Stimulated activated CD8-positive, alpha-beta memory T cell treated with anti-CD3 and anti-CD28 coated beads, Interleukin-12 subunit alpha, Interleukin-12 subunit beta, amount 100 ng/mL, for 1 hour (primary cell): Measurements from ENCODE around the gene PSMA4.
"Not testable (repeated sequence)": the region's sequence is repeated elsewhere in the genome, so short reads cannot be mapped to it uniquely, and the experiment has no call there.

ENCODE experiments used
- DNase-seq: peaks from one replicate; pipeline ENCODE4 v3.0.0-alpha.2; 2020; ENCODE audit warnings: low read depth

The PSMA4 gene

GRCh38 chr15:78551902-78552301 lies 11.7 kb downstream of the PSMA4 start:
- no peak for DNase-seq

GRCh38 chr15:78552597-78552996 lies 12.4 kb downstream of the PSMA4 start:
- DNase-seq: no peak

- DNase-seq: not testable (repeated sequence)
These were observed 20.0 kb downstream of the PSMA4 start for GRCh38 chr15:78560201-78560600.

- no peak for DNase-seq
These were observed 21.2 kb downstream of the PSMA4 start for GRCh38 chr15:78561490-78561889.

- DNase-seq: no peak
These were observed 22.8 kb downstream of the PSMA4 start for GRCh38 chr15:78563092-78563491.

GRCh38 chr15:78564743-78565096 lies 24.5 kb downstream of the PSMA4 start:
- no peak for DNase-seq

- peak; percentile 44 for DNase-seq
These were observed 25.1 kb downstream of the PSMA4 start, which contains the start of gene CHRNA5 for GRCh38 chr15:78565097-78565950. CHRNA5 (plus strand) TSS chr15:78565520; CDS start chr15:78565720, 200 bp downstream.

- no peak for DNase-seq
These were observed 25.9 kb downstream of the PSMA4 start for GRCh38 chr15:78565951-78566774.

GRCh38 chr15:78567531-78567930 lies 27.3 kb downstream of the PSMA4 start:
- DNase-seq: no peak

GRCh38 chr15:78570710-78571109 lies 30.5 kb downstream of the PSMA4 start:
- no peak for DNase-seq

GRCh38 chr15:78571382-78571781 lies 31.1 kb downstream of the PSMA4 start:
- DNase-seq: no peak

- DNase-seq: no peak
These were observed 33.2 kb downstream of the PSMA4 start for GRCh38 chr15:78573416-78573815.

- DNase-seq: no peak
These were observed 34.7 kb downstream of the PSMA4 start for GRCh38 chr15:78574944-78575343.

- no peak for DNase-seq
These were observed 57.3 kb downstream of the PSMA4 start for GRCh38 chr15:78597583-78597982.

- DNase-seq: no peak
These were observed 58.1 kb downstream of the PSMA4 start for GRCh38 chr15:78598348-78598747.

GRCh38 chr15:78599189-78599588 lies 58.9 kb downstream of the PSMA4 start:
- DNase-seq: no peak
